HG02852 (cell line): ENCODE results near the gene MAST3.
A peak's percentile ranks its signal among the peaks of the same experiment; 100 is the strongest.

Source experiments
- ATAC-seq: cut with Tn5 transposase; IDR thresholded peaks from one replicate; pipeline ENCODE4 v1.9.1; 2021; ENCODE audit warnings: mild to moderate bottlenecking, moderate library complexity; ENCODE audit not compliant: unreplicated experiment

The MAST3 gene

GRCh38 chr19:18174983-18175382 is 77.4 kb downstream of the MAST3 start:
- ATAC-seq: no peak

- ATAC-seq: no peak
These were observed 79.1 kb downstream of the MAST3 start for GRCh38 chr19:18176367-18177310.

- ATAC-seq: no peak
These were observed 82.4 kb downstream of the MAST3 start for GRCh38 chr19:18179957-18180356.

DNA sequence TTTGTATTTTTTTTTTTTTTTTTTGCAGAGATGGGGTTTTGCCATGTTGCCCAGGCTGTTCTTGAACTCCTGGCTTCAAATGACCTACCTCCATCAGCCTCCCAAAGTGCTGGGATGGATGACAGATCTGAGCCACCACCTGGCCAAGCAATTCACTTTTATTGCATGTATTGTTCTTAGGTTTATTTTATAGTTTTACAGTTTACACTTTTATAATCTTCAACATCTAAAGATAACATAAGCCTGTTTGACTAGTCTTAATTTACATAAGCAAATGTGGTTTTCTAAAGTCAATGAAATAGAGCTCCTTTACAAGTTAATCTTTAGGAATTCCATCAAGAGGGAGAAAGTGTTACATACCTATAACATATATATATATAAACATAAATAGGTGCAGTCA is 86.0 kb downstream of the MAST3 start:
- ATAC-seq: no peak

GRCh38 chr19:18185538-18185937 is 88.0 kb downstream of the MAST3 start:
- no peak for ATAC-seq

GRCh38 chr19:18190278-18190677 is 92.7 kb downstream of the MAST3 start:
- ATAC-seq: no peak

DNA sequence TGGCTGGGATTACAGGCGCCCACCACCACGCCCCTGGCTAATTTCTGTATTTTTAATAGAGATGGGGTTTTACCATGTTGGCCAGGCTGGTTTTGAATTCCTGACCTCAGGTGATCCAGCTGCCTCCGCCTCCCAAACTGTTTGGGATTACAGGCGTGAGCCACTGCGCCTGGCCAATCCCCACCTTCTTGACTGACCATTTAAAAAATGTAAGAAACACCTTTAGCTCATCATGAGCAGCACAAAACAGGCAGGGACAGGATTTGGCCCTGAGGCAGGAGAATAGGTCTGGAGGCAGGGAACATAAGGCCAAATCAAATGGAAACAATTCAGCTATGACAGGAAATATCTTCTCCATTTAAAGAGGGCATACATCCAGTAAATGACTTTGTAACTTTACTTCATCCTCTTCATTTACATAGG is 94.1 kb downstream of the MAST3 start:
- ATAC-seq: no peak

- peak; percentile 83 for ATAC-seq
These were observed 95.3 kb downstream of the MAST3 start, which contains the start of gene MPV17L2 for GRCh38 chr19:18192673-18193387. Gene MPV17L2 (plus strand): TSS chr19:18193218. CDS start chr19:18193282, 64 bp downstream.

DNA sequence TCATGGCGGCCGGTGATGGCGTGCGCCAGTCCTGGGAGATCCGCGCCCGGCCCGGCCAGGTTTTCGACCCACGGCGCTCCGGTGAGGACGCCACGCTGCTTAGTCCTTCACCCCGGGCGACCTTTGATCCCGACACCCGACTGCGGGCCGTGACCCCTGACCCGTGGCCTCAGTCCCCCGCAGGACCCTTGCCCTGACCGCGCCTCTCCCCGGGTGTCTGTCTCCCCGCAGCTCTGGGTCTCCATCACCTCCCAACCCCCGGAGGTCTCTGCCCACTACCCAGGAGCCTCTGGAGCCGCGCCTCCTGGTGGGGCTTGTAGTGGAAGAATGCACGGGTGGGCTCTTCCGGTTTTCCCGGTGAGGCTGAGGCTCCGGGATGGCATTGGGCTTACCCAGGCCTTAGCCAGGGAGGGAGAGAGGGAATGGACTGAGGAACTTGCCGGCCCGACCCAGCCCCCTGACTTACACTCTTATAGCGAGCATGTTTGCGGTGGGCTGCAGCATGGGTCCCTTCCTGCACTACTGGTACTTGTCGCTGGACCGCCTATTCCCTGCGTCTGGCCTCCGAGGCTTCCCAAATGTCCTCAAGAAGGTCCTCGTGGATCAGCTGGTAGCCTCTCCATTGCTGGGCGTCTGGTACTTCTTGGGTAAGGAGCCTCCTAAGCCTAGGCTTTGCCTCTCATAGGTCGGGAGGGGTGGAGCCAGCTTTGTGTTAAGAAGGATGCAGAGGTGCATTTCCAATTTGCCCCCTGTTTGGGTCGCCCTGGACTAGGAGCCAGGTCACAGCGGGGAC is 96.0 kb downstream of the MAST3 start:
- peak; percentile 2 for ATAC-seq

GRCh38 chr19:18194181-18194530 is 96.6 kb downstream of the MAST3 start:
- no peak for ATAC-seq

DNA sequence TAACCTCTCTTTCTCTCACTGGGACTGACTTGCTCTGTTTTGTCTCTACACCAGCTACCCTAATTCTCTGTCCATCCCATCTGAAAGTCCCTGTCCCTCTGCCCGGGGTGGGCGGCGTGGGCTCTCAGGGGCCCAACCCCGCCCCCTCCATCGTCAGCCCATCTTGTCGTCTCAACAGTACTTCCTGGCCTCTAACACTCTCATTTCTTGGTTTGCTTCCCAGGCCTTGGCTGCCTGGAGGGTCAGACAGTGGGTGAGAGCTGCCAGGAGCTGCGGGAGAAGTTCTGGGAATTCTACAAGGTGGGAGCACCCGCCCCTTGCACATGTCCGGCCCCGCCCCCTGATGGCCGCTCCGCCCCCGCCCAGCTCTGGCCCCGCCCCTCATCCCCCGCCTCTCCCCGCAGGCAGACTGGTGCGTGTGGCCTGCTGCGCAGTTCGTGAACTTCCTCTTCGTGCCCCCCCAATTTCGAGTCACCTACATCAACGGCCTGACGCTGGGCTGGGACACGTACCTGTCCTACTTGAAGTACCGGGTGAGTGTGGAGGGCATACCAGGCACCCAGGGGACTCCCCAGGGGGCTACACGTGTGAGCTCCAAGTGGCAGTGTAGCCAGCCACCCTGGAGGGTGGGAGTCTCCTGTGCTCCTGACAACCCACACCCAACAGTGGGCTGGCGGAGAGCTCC is 97.1 kb downstream of the MAST3 start:
- ATAC-seq: no peak

- no peak for ATAC-seq
These were observed 98.9 kb downstream of the MAST3 start for GRCh38 chr19:18196511-18196845.

DNA sequence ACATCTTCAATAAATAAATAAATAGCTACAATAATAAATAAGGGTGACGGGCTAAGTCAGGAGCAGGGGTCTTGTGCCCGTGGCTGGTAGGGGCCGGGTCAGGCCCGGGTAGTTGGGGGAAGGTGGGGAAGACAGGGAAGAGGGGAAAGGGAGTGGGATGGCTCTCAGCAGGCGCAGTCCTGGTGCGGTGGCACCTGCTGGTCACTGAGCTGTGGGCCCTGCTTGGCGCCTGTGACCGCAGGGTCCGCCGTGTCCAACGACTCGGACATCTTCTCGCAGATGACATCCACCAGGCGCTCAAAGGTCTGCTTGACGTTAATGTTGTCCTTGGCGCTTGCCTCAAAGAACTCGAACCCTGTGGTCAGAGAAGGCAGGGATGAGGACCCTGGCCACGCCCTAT is 99.7 kb downstream of the MAST3 start:
- no peak for ATAC-seq

GRCh38 chr19:18197941-18198340 is 100.4 kb downstream of the MAST3 start:
- no peak for ATAC-seq

- ATAC-seq: no peak
These were observed 100.8 kb downstream of the MAST3 start for GRCh38 chr19:18198374-18198773.
